OCI-LY7 (cell line): ENCODE data around the gene RIC8B. TPM values are rescaled to one million over a fixed set of nuclear protein-coding genes. Genes with fewer than 3 reads are reported as not detected.

Experiments
- BruUV-seq: library from RNA; stranded (reverse); fragments of 400-500 nt; replicated peaks from 2 replicates; lab custom pipeline; 2021; lab: Mats Ljungman, UMichigan
- CTCF ChIA-PET: fragments of 300-600 bp; sonication (Branson Sonifier 250); formaldehyde crosslinking; loops from one replicate; lab custom pipeline; 2022; ENCODE audit warnings: antibody characterized with exemption; ENCODE audit not compliant: unreplicated experiment; lab: Charles Lee
- POLR2A ChIA-PET: fragments of 300-600 bp; sonication (Branson Sonifier 250); formaldehyde crosslinking; loops from one replicate; lab custom pipeline; 2022; ENCODE audit warnings: antibody characterized with exemption; lab: Charles Lee
- DNase-seq: peaks from one replicate; pipeline ENCODE4 v3.0.0-alpha.2; 2015; ENCODE audit warnings: low spot score
- H2AFZ ChIP-seq: fragments of 200-600 bp; sonication (generic), shearing (Covaris generic); 2 replicates; pipeline ENCODE4 v1.6.1; 2014; ENCODE audit warnings: mild to moderate bottlenecking, antibody characterized with exemption, low read length, moderate library complexity
- H3K27ac ChIP-seq: fragments of 200-600 bp; sonication (generic); 2 replicates; pipeline ENCODE4 v1.5.1; 2014; ENCODE audit warnings: mixed run types, low read depth, mild to moderate bottlenecking, moderate library complexity, low read length, inconsistent platforms; ENCODE audit not compliant: poor library complexity, severe bottlenecking
- H3K36me3 ChIP-seq: fragments of 200-600 bp; sonication (generic); 2 replicates; pipeline ENCODE4 v1.6.1; 2014; ENCODE audit warnings: mild to moderate bottlenecking, antibody characterized with exemption, low read length, moderate library complexity, mixed read lengths; ENCODE audit not compliant: insufficient read depth
- H3K4me1 ChIP-seq: fragments of 200-600 bp; sonication (generic); 2 replicates; pipeline ENCODE4 v1.5.1; 2014; ENCODE audit warnings: mild to moderate bottlenecking, low read length; ENCODE audit not compliant: insufficient read depth, poor library complexity, severe bottlenecking
- H3K4me2 ChIP-seq: fragments of 200-600 bp; sonication (generic); 2 replicates; pipeline ENCODE4 v1.6.1; 2014; ENCODE audit warnings: mild to moderate bottlenecking, low read length
- H3K4me3 ChIP-seq: fragments of 200-600 bp; sonication (generic); 2 replicates; pipeline ENCODE4 v1.5.1; 2014; ENCODE audit warnings: mild to moderate bottlenecking, low read depth, low read length; ENCODE audit not compliant: poor library complexity, severe bottlenecking
- H3K79me2 ChIP-seq: fragments of 200-600 bp; sonication (generic); 2 replicates; pipeline ENCODE4 v1.6.1; 2016; ENCODE audit warnings: low read depth, mild to moderate bottlenecking, low read length, moderate library complexity, mixed read lengths; ENCODE audit not compliant: insufficient read depth
- H3K9me2 ChIP-seq: fragments of 200-600 bp; sonication (generic); 2 replicates; pipeline ENCODE4 v1.6.1; 2016; ENCODE audit warnings: mild to moderate bottlenecking, low read length, mixed read lengths; ENCODE audit not compliant: insufficient read depth
- H3K9me3 ChIP-seq: fragments of 200-600 bp; sonication (generic); 2 replicates; pipeline ENCODE4 v1.6.1; 2014; ENCODE audit warnings: mild to moderate bottlenecking, mixed run types, low read length, mixed read lengths
- H4K20me1 ChIP-seq: fragments of 200-600 bp; sonication (generic); 2 replicates; pipeline ENCODE4 v1.6.1; 2014; ENCODE audit warnings: mild to moderate bottlenecking, antibody characterized with exemption, low read length, moderate library complexity, mixed read lengths; ENCODE audit not compliant: insufficient read depth
- EZH2phosphoT487 ChIP-seq: fragments of 200-600 bp; sonication (generic); IDR thresholded peaks from 2 replicates; pipeline ENCODE4 v1.6.1; 2018; ENCODE audit warnings: low read depth, borderline replicate concordance, mild to moderate bottlenecking, mixed run types, antibody characterized with exemption, low read length, moderate library complexity, mixed read lengths
- intact Hi-C: fragments of 100-400 bp; cut with micrococcal nuclease; formaldehyde crosslinking; loops from one replicate; pipeline ENCODE4 v1.10.0; 2022; ENCODE audit not compliant: unreplicated experiment
- total RNA-seq, 2 experiments: library from RNA; depleted of rRNA in 1 of 2; stranded (reverse); fragments of >200 nt in 1 of 2; shearing (Covaris generic) in 1 of 2; gene quantifications; 2 replicates each; pipeline ENCODE4 v1.2.3, GENCODE V29; 2014 to 2022
- TF ChIP-seq, protein P1 (sequence below): fragments of 200-600 bp; sonication (generic); conservative IDR thresholded peaks from 2 replicates; pipeline ENCODE4 v1.5.1; 2014; ENCODE audit warnings: mild to moderate bottlenecking, antibody characterized with exemption, low read length, moderate library complexity, mixed read lengths

Gene RIC8B
- total RNA-seq, 2 experiments from 2014 or later, result 9.6 TPM; not detected in 1

GRCh38 chr12:106885026-106885425 is 110.5 kb downstream of the RIC8B start:
- Histone ChIP-seq H2AFZ (no peak overlapping the region), H3K36me3 (no peaks in the 10 kb centered on the region), H3K4me1 (no peaks in the 10 kb centered on the region), H3K4me3 (no peak overlapping the region), H4K20me1 (no peaks in the 10 kb centered on the region), H3K9me3 (no peaks in the 10 kb centered on the region), H3K4me2 (no peak overlapping the region), H3K79me2 (no peaks in the 10 kb centered on the region), H3K9me2 (no peaks in the 10 kb centered on the region), H3K27ac (no peak overlapping the region)
- no peak for DNase-seq
- TF ChIP-seq, protein P1, sequence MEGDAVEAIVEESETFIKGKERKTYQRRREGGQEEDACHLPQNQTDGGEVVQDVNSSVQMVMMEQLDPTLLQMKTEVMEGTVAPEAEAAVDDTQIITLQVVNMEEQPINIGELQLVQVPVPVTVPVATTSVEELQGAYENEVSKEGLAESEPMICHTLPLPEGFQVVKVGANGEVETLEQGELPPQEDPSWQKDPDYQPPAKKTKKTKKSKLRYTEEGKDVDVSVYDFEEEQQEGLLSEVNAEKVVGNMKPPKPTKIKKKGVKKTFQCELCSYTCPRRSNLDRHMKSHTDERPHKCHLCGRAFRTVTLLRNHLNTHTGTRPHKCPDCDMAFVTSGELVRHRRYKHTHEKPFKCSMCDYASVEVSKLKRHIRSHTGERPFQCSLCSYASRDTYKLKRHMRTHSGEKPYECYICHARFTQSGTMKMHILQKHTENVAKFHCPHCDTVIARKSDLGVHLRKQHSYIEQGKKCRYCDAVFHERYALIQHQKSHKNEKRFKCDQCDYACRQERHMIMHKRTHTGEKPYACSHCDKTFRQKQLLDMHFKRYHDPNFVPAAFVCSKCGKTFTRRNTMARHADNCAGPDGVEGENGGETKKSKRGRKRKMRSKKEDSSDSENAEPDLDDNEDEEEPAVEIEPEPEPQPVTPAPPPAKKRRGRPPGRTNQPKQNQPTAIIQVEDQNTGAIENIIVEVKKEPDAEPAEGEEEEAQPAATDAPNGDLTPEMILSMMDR, result no peak
- no peak for TF ChIP-seq EZH2phosphoT487
- BruUV-seq, result no TSS peak
- CTCF ChIA-PET, result interaction anchor here (0.8 kb wide), 1 partner anchor 10 kb away, joined by 3 read pairs; no protein-coding TSS in a partner anchor
- POLR2A ChIA-PET, result interaction anchor here (0.6 kb wide), 2 partner anchors 196 to 520 kb away, joined by 4 to 6 read pairs; no protein-coding TSS in a partner anchor
- intact Hi-C loops, result no loop called here

DNA sequence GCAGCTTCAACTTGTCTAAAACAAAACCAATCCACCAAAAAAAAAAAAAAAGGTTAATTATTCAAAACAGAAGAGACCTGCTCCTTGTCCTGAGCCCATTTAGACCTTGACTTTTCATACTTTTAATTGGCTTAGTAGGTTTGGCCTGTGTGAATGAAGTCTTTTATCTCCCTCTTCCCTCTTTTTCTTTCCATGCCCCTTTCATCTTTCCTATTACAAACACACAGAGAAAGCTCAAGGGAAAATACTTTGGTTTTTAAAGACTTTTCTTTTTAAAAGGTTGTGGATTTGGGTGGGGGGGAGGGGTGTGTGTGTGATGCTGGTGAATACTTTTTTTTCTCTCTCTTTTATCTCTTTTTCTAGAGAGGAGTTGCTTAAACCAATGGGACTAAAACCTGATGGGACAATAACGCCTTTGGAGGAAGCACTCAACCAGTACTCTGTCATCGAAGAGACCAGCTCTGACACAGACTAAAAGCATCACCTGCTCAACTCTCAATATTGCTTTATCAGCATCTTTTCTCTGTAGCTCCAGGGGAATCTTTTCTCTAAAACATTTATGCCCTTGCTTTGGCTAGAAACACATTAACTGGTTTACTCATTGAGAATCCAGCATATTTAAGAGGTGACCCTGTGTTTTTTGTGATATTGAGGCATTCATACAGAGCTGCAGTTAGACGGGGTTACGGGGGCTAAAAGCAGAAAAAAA is 111.2 kb downstream of the RIC8B start:
- Histone ChIP-seq H2AFZ (no peak overlapping the region), H4K20me1 (no peaks in the 10 kb centered on the region), H3K27ac (no peak overlapping the region), H3K4me3 (no peak overlapping the region), H3K4me2 (no peak overlapping the region), H3K36me3 (no peaks in the 10 kb centered on the region), H3K9me3 (no peaks in the 10 kb centered on the region), H3K4me1 (no peaks in the 10 kb centered on the region), H3K79me2 (no peaks in the 10 kb centered on the region), H3K9me2 (no peaks in the 10 kb centered on the region)
- no TSS peak for BruUV-seq
- DNase-seq, result no peak
- no peak for TF ChIP-seq EZH2phosphoT487
- TF ChIP-seq, protein P1, result no peak
- POLR2A ChIA-PET, result interaction anchor here (0.6 kb wide), 2 partner anchors 197 to 520 kb away, joined by 4 to 6 read pairs; no protein-coding TSS in a partner anchor
- CTCF ChIA-PET, result no interaction called here
- intact Hi-C loops, result no loop called here

- POLR2A ChIA-PET, result no interaction called here
- Histone ChIP-seq H3K36me3 (no peaks in the 10 kb centered on the region), H3K4me1 (no peaks in the 10 kb centered on the region), H3K9me3 (no peaks in the 10 kb centered on the region), H3K27ac (no peak overlapping the region), H3K4me2 (no peak overlapping the region), H3K4me3 (no peak overlapping the region), H4K20me1 (no peaks in the 10 kb centered on the region), H2AFZ (no peak overlapping the region), H3K79me2 (no peaks in the 10 kb centered on the region), H3K9me2 (no peaks in the 10 kb centered on the region)
- BruUV-seq, result no TSS peak
- no peak for TF ChIP-seq EZH2phosphoT487
- TF ChIP-seq, protein P1, result no peak
- CTCF ChIA-PET, result no interaction called here
- DNase-seq, result no peak
- intact Hi-C loops, result no loop called here
These were observed 112.5 kb downstream of the RIC8B start for GRCh38 chr12:106886932-106887331.
